Upper lobe of right lung (tissue), 1 donor: ENCODE results near the gene ADORA3. TPM values are rescaled to one million over a fixed set of nuclear protein-coding genes. Genes with fewer than 3 reads are reported as not detected.
A peak's percentile ranks its signal among the peaks of the same experiment; 100 is the strongest.

Experiments used
- ATAC-seq: fragments of 200-7000 bp; cut with Tn5 transposase; one replicate; pipeline ENCODE4 v1.9.1; 2020; ENCODE audit warnings: mild to moderate bottlenecking, moderate library complexity
- DNase-seq: peaks from one replicate; pipeline ENCODE4 v3.0.0-alpha.2; 2020
- H3K27ac ChIP-seq: fragments of 200-600 bp; one replicate; pipeline ENCODE4 v1.8.0; 2022
- H3K27me3 ChIP-seq: fragments of 200-600 bp; one replicate; pipeline ENCODE4 v1.8.0; 2022; ENCODE audit warnings: mild to moderate bottlenecking
- H3K36me3 ChIP-seq: fragments of 200-600 bp; one replicate; pipeline ENCODE4 v1.8.0; 2022
- H3K4me1 ChIP-seq: fragments of 200-600 bp; one replicate; pipeline ENCODE4 v1.8.0; 2022
- H3K4me3 ChIP-seq: fragments of 200-600 bp; one replicate; pipeline ENCODE4 v1.8.0; 2022; ENCODE audit warnings: mild to moderate bottlenecking
- H3K9me3 ChIP-seq: fragments of 200-600 bp; one replicate; pipeline ENCODE4 v1.8.0; 2022
- intact Hi-C: fragments of 100-400 bp; cut with DNase I; formaldehyde crosslinking; loops from one replicate; pipeline ENCODE4 v1.11.0; 2022
- total RNA-seq: library from RNA; stranded (reverse); fragmentation: NEBNext Ultra II Directional; extraction: Animal tissue kit (Norgen Biotek cat#: 25700); gene quantifications from one replicate; pipeline ENCODE4 v1.2.1, GENCODE V29; 2021
- TF ChIP-seq, protein P1 (sequence below): fragments of 200-600 bp; IDR thresholded peaks from one replicate; pipeline ENCODE4 v1.8.0; 2022; ENCODE audit warnings: antibody characterized with exemption
- donor health status: DM: no; HTN: yes; CAD: no; lungs with severe emphysema.

ADORA3 gene
- total RNA-seq, 1 donor from 2014 or later, result 9.3 TPM

DNA sequence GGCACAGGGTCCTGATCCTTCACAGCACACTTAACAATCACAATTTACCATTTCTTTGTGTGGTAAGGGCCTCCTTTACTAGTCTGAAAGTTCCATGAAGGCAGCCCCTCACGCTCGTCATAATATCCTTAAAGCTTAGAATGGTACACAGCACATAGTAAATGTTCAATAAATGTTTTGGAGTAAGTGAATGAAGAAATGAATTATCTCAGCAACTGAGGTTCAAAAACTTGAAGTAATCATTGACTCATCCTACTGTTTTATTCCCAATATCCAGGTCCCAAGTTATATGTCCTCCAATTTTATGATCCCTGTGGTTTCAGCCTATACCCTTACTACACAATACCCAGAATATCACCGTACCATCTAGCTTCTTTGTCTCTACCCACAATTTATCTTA, 31.9 kb downstream of the ADORA3 start:
- TF ChIP-seq, protein P1, sequence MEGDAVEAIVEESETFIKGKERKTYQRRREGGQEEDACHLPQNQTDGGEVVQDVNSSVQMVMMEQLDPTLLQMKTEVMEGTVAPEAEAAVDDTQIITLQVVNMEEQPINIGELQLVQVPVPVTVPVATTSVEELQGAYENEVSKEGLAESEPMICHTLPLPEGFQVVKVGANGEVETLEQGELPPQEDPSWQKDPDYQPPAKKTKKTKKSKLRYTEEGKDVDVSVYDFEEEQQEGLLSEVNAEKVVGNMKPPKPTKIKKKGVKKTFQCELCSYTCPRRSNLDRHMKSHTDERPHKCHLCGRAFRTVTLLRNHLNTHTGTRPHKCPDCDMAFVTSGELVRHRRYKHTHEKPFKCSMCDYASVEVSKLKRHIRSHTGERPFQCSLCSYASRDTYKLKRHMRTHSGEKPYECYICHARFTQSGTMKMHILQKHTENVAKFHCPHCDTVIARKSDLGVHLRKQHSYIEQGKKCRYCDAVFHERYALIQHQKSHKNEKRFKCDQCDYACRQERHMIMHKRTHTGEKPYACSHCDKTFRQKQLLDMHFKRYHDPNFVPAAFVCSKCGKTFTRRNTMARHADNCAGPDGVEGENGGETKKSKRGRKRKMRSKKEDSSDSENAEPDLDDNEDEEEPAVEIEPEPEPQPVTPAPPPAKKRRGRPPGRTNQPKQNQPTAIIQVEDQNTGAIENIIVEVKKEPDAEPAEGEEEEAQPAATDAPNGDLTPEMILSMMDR, result no peak
- H3K27ac ChIP-seq, result peak overlapping the region; percentile 53
- intact Hi-C loops, result no loop called here

DNA sequence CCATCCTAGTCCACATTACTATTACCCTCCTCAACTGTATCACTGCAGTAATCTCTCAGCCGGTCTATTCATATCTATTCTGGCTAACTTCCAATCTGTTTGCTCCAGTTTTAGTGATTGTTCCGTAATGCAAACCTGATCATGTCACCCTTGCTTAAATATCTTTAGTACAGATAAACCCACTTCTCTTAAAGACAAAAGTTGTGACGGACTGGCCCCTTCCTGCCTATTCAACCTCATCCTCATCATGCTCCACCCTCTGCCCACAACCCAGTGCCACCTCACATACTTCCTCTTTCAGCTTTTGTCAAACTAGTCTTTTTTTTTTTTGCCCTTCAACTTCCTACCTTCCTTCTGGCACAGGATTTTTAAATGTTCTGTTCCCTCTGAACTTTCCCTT, 32.4 kb downstream of the ADORA3 start:
- Histone ChIP-seq H3K27ac (peak overlapping the region; percentile 53), H3K36me3 (peaks cover 38% of the 10 kb centered on the region), H3K27me3 (no peaks in the 10 kb centered on the region), H3K4me1 (peaks cover 5% of the 10 kb centered on the region), H3K4me3 (no peak overlapping the region), H3K9me3 (no peaks in the 10 kb centered on the region)
- intact Hi-C loops, result no loop called here
- ATAC-seq, result peak; percentile 92
- DNase-seq, result peak; percentile 65
- TF ChIP-seq, protein P1, result no peak

More for the DNA sequence above, 31.9 kb downstream of the ADORA3 start:
- H3K4me3 ChIP-seq, result no peak overlapping the region
- no peaks in the 10 kb centered on the region for H3K27me3 ChIP-seq
- DNase-seq (no peak), ATAC-seq (no peak)
- H3K9me3 ChIP-seq, result no peaks in the 10 kb centered on the region
- peaks cover 5% of the 10 kb centered on the region for H3K4me1 ChIP-seq
- H3K36me3 ChIP-seq, result peaks cover 38% of the 10 kb centered on the region

DNA sequence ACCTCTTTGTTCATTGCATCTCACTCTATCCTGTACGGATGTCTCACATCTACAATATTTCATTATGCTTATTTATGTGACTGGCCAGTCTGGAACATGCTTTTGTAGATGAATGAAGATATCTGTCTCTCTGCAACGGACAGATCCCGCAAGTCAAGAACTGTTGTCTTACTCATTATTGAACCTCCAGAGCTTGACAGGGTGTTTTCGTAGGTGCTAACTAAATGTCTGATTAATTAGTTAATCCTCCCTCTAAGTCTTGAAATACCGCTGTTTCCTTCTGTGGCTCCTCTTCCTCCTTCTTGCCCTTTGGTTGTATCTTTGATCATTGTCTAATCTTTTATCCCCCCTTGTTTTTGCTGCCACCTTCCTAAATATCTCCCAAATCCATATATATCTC, 32.8 kb downstream of the ADORA3 start:
- TF ChIP-seq, protein P1, result no peak
- H3K4me3 ChIP-seq, result no peak overlapping the region
- no peaks in the 10 kb centered on the region for H3K9me3 ChIP-seq
- H3K27ac ChIP-seq, result peak overlapping the region; percentile 52
- intact Hi-C loops, result no loop called here
- peaks cover 38% of the 10 kb centered on the region for H3K36me3 ChIP-seq
- DNase-seq (no peak), ATAC-seq (no peak)
- peaks cover 5% of the 10 kb centered on the region for H3K4me1 ChIP-seq
- H3K27me3 ChIP-seq, result no peaks in the 10 kb centered on the region

DNA sequence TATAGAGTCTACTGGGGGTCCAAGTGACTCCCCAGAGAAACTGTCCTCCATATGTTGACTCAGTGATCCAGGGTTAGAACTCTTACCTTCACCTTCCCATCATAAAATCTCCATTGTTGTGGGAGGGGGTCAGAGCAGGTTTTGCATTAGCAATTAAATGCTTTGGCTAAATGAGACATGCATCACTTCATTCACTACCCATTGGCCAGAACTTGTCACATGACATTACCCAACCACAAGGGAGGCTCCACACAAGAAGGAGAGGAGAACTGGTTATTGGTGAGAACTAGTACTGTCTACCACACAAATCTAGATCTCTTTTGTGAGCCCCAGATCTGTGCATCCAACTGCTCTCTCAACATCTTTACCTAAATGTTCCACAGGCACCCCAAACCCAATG, 33.9 kb downstream of the ADORA3 start:
- no peak overlapping the region for H3K27ac ChIP-seq
- no peaks in the 10 kb centered on the region for H3K27me3 ChIP-seq
- peaks cover 38% of the 10 kb centered on the region for H3K36me3 ChIP-seq
- DNase-seq (no peak), ATAC-seq (no peak)
- H3K9me3 ChIP-seq, result no peaks in the 10 kb centered on the region
- H3K4me3 ChIP-seq, result no peak overlapping the region
- H3K4me1 ChIP-seq, result peaks cover 5% of the 10 kb centered on the region
- intact Hi-C loops, result no loop called here
- TF ChIP-seq, protein P1, result no peak

DNA sequence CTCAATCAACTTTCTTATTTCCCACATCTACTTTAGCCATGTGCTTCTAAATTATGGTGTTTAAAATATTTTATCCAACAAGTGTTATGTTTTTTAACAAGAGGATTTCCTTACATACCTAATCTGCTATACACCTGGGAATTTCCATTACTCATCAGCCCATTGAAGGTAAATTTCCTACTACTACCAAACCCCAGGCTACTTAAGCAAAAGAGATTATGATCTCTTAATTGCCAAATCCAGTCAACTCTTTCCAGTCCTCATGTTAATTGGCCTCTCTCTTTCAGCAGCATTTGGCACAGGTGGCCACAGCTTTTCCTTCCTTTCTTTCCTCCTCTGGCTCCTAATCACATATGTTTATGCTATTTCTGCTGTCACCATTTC, 34.7 kb downstream of the ADORA3 start:
- H3K9me3 ChIP-seq, result no peaks in the 10 kb centered on the region
- H3K27me3 ChIP-seq, result no peaks in the 10 kb centered on the region
- H3K4me3 ChIP-seq, result no peak overlapping the region
- ATAC-seq (no peak), DNase-seq (no peak)
- H3K36me3 ChIP-seq, result peaks cover 38% of the 10 kb centered on the region
- intact Hi-C loops, result no loop called here
- H3K4me1 ChIP-seq, result peaks cover 5% of the 10 kb centered on the region
- TF ChIP-seq, protein P1, result no peak
- no peak overlapping the region for H3K27ac ChIP-seq
